ENCODE measurements around the gene OR56A4. TPM values are rescaled to one million over a fixed set of nuclear protein-coding genes. Genes with fewer than 3 reads are reported as not detected.

The OR56A4 gene
- total RNA-seq = not detected
- long read RNA-seq = 0 reads

- intact Hi-C loops (cut with micrococcal nuclease) = no loop called here
- ATAC-seq (no peak), DNase-seq (no peak)
Measured at GRCh38 chr11:6006846-6007245, at the start of gene OR56A4. OR56A4 (minus strand) TSS chr11:6006946; CDS start chr11:6002992, 3,954 bp downstream.

GRCh38 chr11:6055569-6055968 is 48.8 kb upstream of the OR56A4 start:
- ATAC-seq = no peak
- DNase-seq = no peak
- intact Hi-C loops (cut with micrococcal nuclease) = no loop called here

- intact Hi-C loops (cut with micrococcal nuclease) = no loop called here
- DNase-seq = no peak
- no peak for ATAC-seq
Measured at GRCh38 chr11:6052374-6052773, 45.6 kb upstream of the OR56A4 start.

GRCh38 chr11:6040874-6041273 is 34.1 kb upstream of the OR56A4 start:
- intact Hi-C loops (cut with micrococcal nuclease) = no loop called here
- no peak for ATAC-seq
- no peak for DNase-seq

- intact Hi-C loops (cut with micrococcal nuclease) = no loop called here
- DNase-seq (no peak), ATAC-seq (no peak)
Measured at GRCh38 chr11:6030708-6031405, 24.1 kb upstream of the OR56A4 start, which contains the start of gene OR56A1. OR56A1 (minus strand) TSS chr11:6030758; CDS start chr11:6027692, 3,066 bp downstream.

- intact Hi-C loops (cut with micrococcal nuclease) = no loop called here
- DNase-seq (no peak), ATAC-seq (no peak)
Measured at GRCh38 chr11:6027501-6027900, 20.8 kb upstream of the OR56A4 start.

GRCh38 chr11:6025056-6025455 is 18.3 kb upstream of the OR56A4 start:
- DNase-seq (no peak), ATAC-seq (no peak)
- intact Hi-C loops (cut with micrococcal nuclease) = no loop called here

- no peak for DNase-seq
- intact Hi-C loops (cut with micrococcal nuclease) = loop anchor here (5.0 kb wide), 1 partner anchor 339 kb away; no protein-coding TSS in a partner anchor
- ATAC-seq = peak; percentile 72
Measured at GRCh38 chr11:6022956-6023355, 16.2 kb upstream of the OR56A4 start.

- intact Hi-C loops (cut with micrococcal nuclease) = no loop called here
- no peak for ATAC-seq
- no peak for DNase-seq
Measured at GRCh38 chr11:6013042-6013441, 6.3 kb upstream of the OR56A4 start.

GRCh38 chr11:6012035-6012668 is 5.4 kb upstream of the OR56A4 start:
- DNase-seq = no peak
- no peak for ATAC-seq
- intact Hi-C loops (cut with micrococcal nuclease) = no loop called here

- DNase-seq (no peak), ATAC-seq (no peak)
Measured at GRCh38 chr11:6006395-6006794, 351 bp downstream of the OR56A4 start.

GRCh38 chr11:6002202-6002699 is 4.5 kb downstream of the OR56A4 start:
- DNase-seq = no peak
- ATAC-seq = no peak
- intact Hi-C loops (cut with micrococcal nuclease) = no loop called here

More at GRCh38 chr11:6006395-6006794, 351 bp downstream of the OR56A4 start:
- intact Hi-C loops (cut with micrococcal nuclease) = no loop called here

- intact Hi-C loops (cut with micrococcal nuclease) = no loop called here
- no peak for ATAC-seq
- no peak for DNase-seq
Measured at GRCh38 chr11:5994791-5995190, 12.0 kb downstream of the OR56A4 start.

- intact Hi-C loops (cut with micrococcal nuclease) = no loop called here
- DNase-seq = no peak
- no peak for ATAC-seq
Measured at GRCh38 chr11:5992604-5993251, 14.0 kb downstream of the OR56A4 start.

GRCh38 chr11:5992150-5992549 is 14.6 kb downstream of the OR56A4 start:
- no peak for ATAC-seq
- intact Hi-C loops (cut with micrococcal nuclease) = no loop called here
- DNase-seq = no peak

- DNase-seq (no peak), ATAC-seq (no peak)
- intact Hi-C loops (cut with micrococcal nuclease) = no loop called here
Measured at GRCh38 chr11:5989203-5989602, 17.5 kb downstream of the OR56A4 start.

GRCh38 chr11:5986885-5987284 is 19.9 kb downstream of the OR56A4 start, which contains the start of gene OR52L1:
OR52L1 (minus strand) TSS chr11:5986985; CDS start chr11:5986930, 55 bp downstream.
- intact Hi-C loops (cut with micrococcal nuclease) = no loop called here
- no peak for DNase-seq
- no peak for ATAC-seq

- ATAC-seq = no peak
- intact Hi-C loops (cut with micrococcal nuclease) = no loop called here
- DNase-seq = no peak
Measured at GRCh38 chr11:5983443-5983842, 23.3 kb downstream of the OR56A4 start.

- DNase-seq (no peak), ATAC-seq (no peak)
- intact Hi-C loops (cut with micrococcal nuclease) = no loop called here
Measured at GRCh38 chr11:5973530-5973929, 33.2 kb downstream of the OR56A4 start.

GRCh38 chr11:5968394-5968793 is 38.4 kb downstream of the OR56A4 start, which contains the start of gene OR56A5:
OR56A5 (minus strand) TSS chr11:5968494; CDS start chr11:5968494, 0 bp downstream.
- intact Hi-C loops (cut with micrococcal nuclease) = no loop called here
- DNase-seq (no peak), ATAC-seq (no peak)
